ENCODE measurements around the gene EP300. TPM values are rescaled to one million over a fixed set of nuclear protein-coding genes. Genes with fewer than 3 reads are reported as not detected.

Gene EP300
- total RNA-seq, 1 experiment from 2014 or later, result 78.6 TPM

GRCh38 chr22:41215926-41216325, 123.5 kb downstream of the EP300 start:
- Histone ChIP-seq H3K9me3 (no peaks in the 10 kb centered on the region), H3K4me1 (no peaks in the 10 kb centered on the region), H3K36me3 (ENCODE audit: control insufficient read depth, insufficient read depth, low read length) (no peaks in the 10 kb centered on the region; the same call in 1 of the 2 replicates), H3K27me3 (replicated peaks; ENCODE audit: control insufficient read depth, insufficient read depth, low read length) (no peaks in the 10 kb centered on the region), H3K4me3 (ENCODE audit: low read depth, low read length) (no peak overlapping the region)
- ChIA-PET POLR2A (no interaction called here), CTCF (no interaction called here)
- no peak overlapping the region for H3K4me3 Mint-ChIP-seq (ENCODE audit: unreplicated experiment)
- no peaks in the 10 kb centered on the region for H3K9me3 Mint-ChIP-seq (ENCODE audit: unreplicated experiment)
- peaks cover 75% of the 10 kb centered on the region for H3K36me3 Mint-ChIP-seq (ENCODE audit: insufficient read depth, unreplicated experiment)
- no peak for DNase-seq
- H3K27me3 Mint-ChIP-seq (ENCODE audit: insufficient read depth, unreplicated experiment), result no peaks in the 10 kb centered on the region
- intact Hi-C loops (cut with micrococcal nuclease; ENCODE audit: unreplicated experiment), result no loop called here
- no peak overlapping the region for H3K27ac Mint-ChIP-seq (ENCODE audit: unreplicated experiment)
- no TSS peak for BruUV-seq (replicated peaks)
- TF ChIP-seq CTCF (IDR thresholded peaks at IDR 0.05; ENCODE audit: insufficient read depth in 1 of 2, low read depth in 1 of 2, low read length in 1 of 2, severe bottlenecking in 1 of 2, unreplicated experiment in 1 of 2), result no peak
- no peaks in the 10 kb centered on the region for H3K4me1 Mint-ChIP-seq (ENCODE audit: low read depth, unreplicated experiment)

GRCh38 chr22:41216984-41217383, 124.6 kb downstream of the EP300 start:
- no peaks in the 10 kb centered on the region; the same call in 1 of the 2 replicates for H3K36me3 ChIP-seq (ENCODE audit: control insufficient read depth, insufficient read depth, low read length)
- no peaks in the 10 kb centered on the region for H3K9me3 Mint-ChIP-seq (ENCODE audit: unreplicated experiment)
- no peak for TF ChIP-seq CTCF (IDR thresholded peaks at IDR 0.05; ENCODE audit: insufficient read depth in 1 of 2, low read depth in 1 of 2, low read length in 1 of 2, severe bottlenecking in 1 of 2, unreplicated experiment in 1 of 2)
- H3K4me1 ChIP-seq, result no peaks in the 10 kb centered on the region
- BruUV-seq (replicated peaks), result no TSS peak
- H3K4me3 ChIP-seq (ENCODE audit: low read depth, low read length), result no peak overlapping the region
- no peak overlapping the region for H3K4me3 Mint-ChIP-seq (ENCODE audit: unreplicated experiment)
- H3K9me3 ChIP-seq, result no peaks in the 10 kb centered on the region
- H3K27me3 ChIP-seq (replicated peaks; ENCODE audit: control insufficient read depth, insufficient read depth, low read length), result no peaks in the 10 kb centered on the region
- no peak overlapping the region for H3K27ac Mint-ChIP-seq (ENCODE audit: unreplicated experiment)
- POLR2A ChIA-PET, result no interaction called here
- no peaks in the 10 kb centered on the region for H3K4me1 Mint-ChIP-seq (ENCODE audit: low read depth, unreplicated experiment)
- H3K27me3 Mint-ChIP-seq (ENCODE audit: insufficient read depth, unreplicated experiment), result no peaks in the 10 kb centered on the region
- CTCF ChIA-PET, result no interaction called here
- DNase-seq, result no peak
- intact Hi-C loops (cut with micrococcal nuclease; ENCODE audit: unreplicated experiment), result no loop called here
- peaks cover 76% of the 10 kb centered on the region for H3K36me3 Mint-ChIP-seq (ENCODE audit: insufficient read depth, unreplicated experiment)

- Mint-ChIP-seq H3K27me3 (ENCODE audit: insufficient read depth, unreplicated experiment) (no peaks in the 10 kb centered on the region), H3K27ac (ENCODE audit: unreplicated experiment) (no peak overlapping the region), H3K4me3 (ENCODE audit: unreplicated experiment) (no peak overlapping the region), H3K9me3 (ENCODE audit: unreplicated experiment) (no peaks in the 10 kb centered on the region), H3K4me1 (ENCODE audit: low read depth, unreplicated experiment) (no peaks in the 10 kb centered on the region), H3K36me3 (ENCODE audit: insufficient read depth, unreplicated experiment) (peaks cover 73% of the 10 kb centered on the region)
- no peaks in the 10 kb centered on the region; the same call in 1 of the 2 replicates for H3K36me3 ChIP-seq (ENCODE audit: control insufficient read depth, insufficient read depth, low read length)
- H3K4me3 ChIP-seq (ENCODE audit: low read depth, low read length), result no peak overlapping the region
- no TSS peak for BruUV-seq (replicated peaks)
- intact Hi-C loops (cut with micrococcal nuclease; ENCODE audit: unreplicated experiment), result no loop called here
- TF ChIP-seq CTCF (IDR thresholded peaks at IDR 0.05; ENCODE audit: insufficient read depth in 1 of 2, low read depth in 1 of 2, low read length in 1 of 2, severe bottlenecking in 1 of 2, unreplicated experiment in 1 of 2), result no peak
- no peaks in the 10 kb centered on the region for H3K27me3 ChIP-seq (replicated peaks; ENCODE audit: control insufficient read depth, insufficient read depth, low read length)
- ChIA-PET POLR2A (no interaction called here), CTCF (no interaction called here)
- H3K9me3 ChIP-seq, result no peaks in the 10 kb centered on the region
- H3K4me1 ChIP-seq, result no peaks in the 10 kb centered on the region
- no peak for DNase-seq
Observed at GRCh38 chr22:41217553-41218157, 125.3 kb downstream of the EP300 start.

Measured in Caco-2 (cell line).